HG02885 (cell line): ENCODE measurements around the gene PLXNA4.

Experiments used
- ATAC-seq: cut with Tn5 transposase; IDR thresholded peaks from one replicate; pipeline ENCODE4 v1.9.1; 2021; ENCODE audit warnings: mild to moderate bottlenecking; ENCODE audit not compliant: unreplicated experiment, poor library complexity

PLXNA4 gene

DNA sequence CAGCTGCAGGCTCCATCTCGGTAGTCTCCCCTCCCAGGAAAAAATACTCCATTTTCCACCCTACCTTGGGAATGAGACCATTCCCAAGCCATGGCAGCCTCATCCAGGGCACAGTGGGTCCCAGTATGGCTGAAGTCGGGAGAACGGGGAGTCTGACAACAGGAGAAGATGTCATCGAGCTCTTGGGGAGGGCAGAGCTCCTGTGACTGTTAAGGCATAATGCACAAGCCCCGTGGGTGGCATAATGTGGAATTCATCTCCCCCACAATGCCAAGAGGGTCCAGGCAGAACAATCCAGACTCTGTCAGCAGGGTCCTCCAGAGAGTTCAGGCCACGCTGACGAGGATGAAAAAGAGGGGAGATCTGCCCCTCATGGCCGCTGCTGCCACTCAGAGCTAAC lies 279.4 kb downstream of the PLXNA4 start:
- no peak for ATAC-seq

GRCh38 chr7:132295175-132295574 lies 281.1 kb downstream of the PLXNA4 start:
- ATAC-seq, result no peak

DNA sequence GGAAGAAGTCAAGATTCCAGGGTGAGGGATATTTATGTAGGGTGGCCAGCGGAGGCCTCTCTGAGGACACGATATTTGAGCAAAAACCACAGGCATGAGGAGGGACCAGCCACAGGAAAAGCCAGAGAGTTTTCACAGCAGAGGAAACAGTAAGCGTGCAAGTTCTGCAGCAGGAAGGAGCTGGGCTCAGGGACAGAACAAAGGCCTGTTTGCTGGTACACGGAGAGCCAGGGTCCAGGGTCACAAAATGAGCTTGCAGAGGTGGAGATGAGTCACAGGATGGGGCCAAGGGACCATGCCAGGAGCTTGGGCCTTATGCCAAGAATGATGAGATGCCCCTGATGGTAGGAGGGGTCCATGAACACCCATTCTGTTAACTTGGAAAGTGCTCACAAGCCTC lies 283.5 kb downstream of the PLXNA4 start:
- no peak for ATAC-seq

GRCh38 chr7:132291481-132291880 lies 284.8 kb downstream of the PLXNA4 start:
- no peak for ATAC-seq

GRCh38 chr7:132290021-132290420 lies 286.2 kb downstream of the PLXNA4 start:
- ATAC-seq, result no peak

DNA sequence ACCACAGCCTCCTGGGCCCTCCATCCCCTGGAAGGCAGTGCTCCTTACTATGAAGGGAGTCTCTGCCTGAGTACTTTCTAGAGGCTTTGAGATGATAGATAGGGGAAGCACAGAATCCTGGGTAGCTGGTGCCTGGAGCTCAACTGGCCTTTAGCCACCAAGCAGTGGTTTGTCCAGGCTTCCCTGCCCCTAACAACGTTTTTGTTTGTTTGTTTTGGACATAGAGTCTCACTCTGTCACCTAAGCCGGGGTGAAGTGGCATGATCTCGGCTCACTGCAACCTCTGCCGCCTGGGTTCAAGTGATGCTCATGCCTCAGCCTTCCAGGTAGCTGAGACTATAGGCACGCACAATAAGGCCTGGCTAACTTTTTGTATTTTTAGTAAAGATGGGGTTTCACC lies 289.4 kb downstream of the PLXNA4 start:
- ATAC-seq, result no peak

GRCh38 chr7:132280335-132280734 lies 295.9 kb downstream of the PLXNA4 start:
- ATAC-seq, result no peak

GRCh38 chr7:132279718-132280117 lies 296.6 kb downstream of the PLXNA4 start:
- ATAC-seq, result no peak

GRCh38 chr7:132276976-132277725 lies 299.1 kb downstream of the PLXNA4 start:
- ATAC-seq, result no peak

GRCh38 chr7:132276234-132276630 lies 300.0 kb downstream of the PLXNA4 start:
- no peak for ATAC-seq

DNA sequence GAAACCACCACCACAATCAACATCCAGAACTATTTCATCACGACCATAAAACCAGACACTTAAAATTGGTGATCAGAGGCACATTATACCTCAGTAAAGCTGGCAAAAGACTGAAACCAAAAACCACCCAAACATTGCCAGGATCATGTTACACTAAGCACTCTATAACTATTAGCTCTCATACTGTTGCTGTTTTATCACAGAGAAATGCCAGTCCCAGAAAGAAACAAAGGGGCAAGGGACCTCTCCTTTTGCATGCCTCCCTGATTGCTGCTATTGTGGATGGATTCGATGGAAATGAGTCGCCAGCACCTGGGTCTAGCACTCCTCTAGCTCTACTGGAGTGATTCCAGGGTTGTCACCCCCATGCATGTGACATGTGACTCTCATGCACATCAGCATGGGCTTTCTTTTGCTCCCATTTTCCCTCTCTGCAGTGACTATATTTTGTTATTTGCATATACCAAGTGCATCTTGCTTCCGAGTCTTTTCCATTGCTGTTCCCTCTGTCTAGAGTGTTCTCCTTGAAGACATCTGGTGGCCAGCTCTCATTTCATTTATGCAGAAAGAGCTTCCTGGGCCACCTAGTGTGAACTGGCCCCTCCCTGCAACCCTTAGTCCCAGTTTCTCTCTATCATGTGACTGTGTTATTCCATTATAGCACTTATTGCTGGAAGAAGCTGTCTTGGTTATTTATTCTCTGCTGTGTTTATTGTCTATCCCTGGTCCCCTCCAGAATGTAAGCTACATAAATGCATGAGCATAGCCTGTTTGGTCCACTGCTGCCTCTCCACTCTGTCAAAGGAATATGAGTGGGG lies 300.6 kb downstream of the PLXNA4 start:
- no peak for ATAC-seq

- ATAC-seq, result no peak
Measured at GRCh38 chr7:132272763-132273371, 303.4 kb downstream of the PLXNA4 start.

DNA sequence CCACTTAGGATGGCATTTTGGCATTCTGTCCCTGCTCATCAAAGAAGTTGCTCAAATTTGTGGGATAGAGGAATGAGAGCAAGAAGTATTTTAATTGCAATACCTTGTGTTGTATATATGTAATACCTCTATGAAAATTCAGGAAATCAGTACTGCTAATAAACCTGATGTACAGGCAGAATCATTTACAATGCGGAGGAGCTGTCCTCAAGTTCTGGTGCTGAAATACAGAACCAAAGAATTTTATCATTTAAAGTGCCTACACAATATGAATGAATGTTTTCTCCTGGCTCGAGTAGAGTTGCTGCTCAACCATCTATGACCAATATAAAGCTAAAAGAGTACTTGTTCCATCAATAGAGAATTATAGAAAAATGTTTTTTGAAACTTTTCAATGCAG lies 305.8 kb downstream of the PLXNA4 start:
- no peak for ATAC-seq

- no peak for ATAC-seq
Measured at GRCh38 chr7:132269718-132270117, 306.6 kb downstream of the PLXNA4 start.

DNA sequence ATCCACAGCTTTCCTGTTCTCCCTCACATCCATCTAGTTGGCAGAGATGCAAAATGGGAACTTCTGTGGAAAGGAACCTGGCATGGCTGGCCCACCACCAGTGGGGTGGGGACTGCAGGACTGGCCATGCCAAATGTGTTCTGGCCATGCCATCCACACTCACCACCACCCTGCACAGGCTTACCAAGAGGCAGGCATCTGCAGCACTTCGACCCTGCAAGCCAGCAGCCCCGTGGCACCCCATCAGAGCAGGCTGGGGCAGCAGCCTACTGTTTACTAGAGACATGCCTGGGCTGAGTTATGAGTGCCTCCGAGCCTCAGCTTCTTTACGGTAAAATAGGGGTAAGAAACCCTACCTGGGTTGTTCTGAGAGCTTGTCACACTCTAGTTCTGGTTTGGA lies 313.1 kb downstream of the PLXNA4 start:
- ATAC-seq, result no peak

- no peak for ATAC-seq
Measured at GRCh38 chr7:132262160-132262470, 314.2 kb downstream of the PLXNA4 start.

DNA sequence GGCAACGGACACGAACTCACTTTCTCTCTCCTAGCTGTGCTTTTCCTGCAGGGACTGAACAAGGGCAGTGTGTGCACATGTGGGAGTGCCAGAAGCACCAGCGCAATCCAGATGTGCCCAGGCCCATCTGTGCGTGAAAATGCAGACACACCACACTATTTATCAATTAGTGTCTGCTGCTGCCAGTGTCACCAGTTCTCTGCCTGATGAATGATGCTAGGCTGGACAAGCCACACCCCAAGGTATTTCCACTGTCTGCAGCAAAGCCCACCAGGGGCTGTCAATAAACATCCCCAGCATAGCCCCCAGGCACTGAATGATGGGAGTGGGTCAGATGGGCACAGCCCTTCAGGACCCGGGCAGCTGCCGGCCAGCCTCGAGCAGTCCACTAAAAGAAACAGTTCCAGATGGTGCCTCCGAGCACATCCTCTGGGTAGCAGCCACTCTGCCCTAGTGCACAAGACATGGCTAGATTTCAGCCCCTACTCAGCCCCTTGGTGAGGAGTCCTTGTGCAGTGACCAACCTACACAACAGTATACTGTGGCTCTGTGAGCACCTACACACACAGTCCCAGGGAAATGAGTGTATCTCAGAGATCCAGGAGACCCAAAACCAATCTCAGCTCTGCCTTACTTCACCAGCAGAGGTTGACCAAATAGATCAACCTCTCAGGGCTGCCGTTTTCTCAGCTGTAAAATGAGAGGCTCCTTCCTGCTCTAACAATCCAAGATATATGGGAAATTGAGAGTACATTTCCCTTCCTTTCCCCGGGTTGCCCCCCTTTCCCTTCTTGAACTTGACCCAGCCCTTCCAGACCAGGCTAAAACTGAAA lies 314.7 kb downstream of the PLXNA4 start:
- no peak for ATAC-seq

DNA sequence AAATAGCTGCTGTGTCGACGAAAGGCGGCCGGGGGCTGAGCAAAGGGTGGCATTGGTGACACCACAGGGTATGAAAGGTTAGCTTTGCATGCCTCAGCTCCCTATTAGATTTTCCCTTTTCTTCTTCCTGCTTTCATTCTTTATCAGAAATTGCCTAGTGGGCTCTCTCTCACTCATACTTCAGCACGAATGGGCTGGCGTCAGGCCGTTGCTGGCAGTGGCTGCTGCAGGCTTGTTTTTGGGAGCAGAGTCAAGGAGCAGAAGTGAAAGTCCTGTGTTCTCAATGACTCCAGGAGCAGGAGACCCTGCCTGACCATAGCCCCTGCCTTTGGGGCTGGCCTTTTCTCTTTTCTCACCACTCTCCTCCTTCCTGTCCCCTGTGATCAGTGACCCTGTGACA lies 318.0 kb downstream of the PLXNA4 start:
- no peak for ATAC-seq

DNA sequence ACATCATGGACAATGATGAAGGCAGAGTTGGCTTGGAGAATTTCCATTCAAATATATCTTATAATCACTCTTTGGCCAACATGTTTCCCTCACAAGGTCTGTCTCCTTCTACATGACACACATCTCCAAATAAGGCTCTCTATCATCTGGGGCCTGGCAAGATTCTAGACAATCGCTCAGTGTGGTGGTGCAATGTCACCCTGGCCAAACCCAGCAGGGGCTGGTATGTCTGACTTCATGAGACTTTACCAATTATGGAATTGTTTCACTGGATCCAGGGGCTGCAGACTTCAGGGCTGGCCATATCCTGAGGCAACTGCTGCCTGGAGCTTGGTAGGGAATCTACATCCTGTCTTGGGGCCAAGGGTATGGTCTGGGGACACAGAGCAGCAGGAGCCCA lies 319.0 kb downstream of the PLXNA4 start:
- ATAC-seq, result no peak

DNA sequence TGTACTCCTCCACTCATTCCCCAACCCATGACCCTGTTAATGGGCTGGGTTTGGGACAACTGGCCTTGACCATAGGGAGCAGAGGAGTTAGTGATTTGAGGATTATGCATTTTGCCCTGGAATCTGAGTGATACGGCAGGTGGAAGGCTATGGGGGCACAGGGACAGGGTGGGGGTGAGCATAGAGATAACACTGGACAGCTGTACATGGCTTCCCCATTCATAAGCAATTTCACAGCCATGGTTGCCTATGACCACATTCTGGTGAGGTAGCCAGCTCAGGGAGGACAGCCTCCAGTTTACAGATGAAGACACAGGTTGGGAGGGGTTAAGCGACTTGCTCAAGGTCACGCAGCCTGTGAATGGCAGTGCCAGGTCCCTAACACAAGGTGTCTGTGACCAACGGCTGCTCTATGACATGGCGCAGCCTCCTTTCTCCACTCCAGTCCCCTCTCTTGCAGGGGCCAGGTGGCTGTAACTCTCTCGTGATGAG lies 319.5 kb downstream of the PLXNA4 start:
- ATAC-seq, result no peak
